Stimulated activated CD8-positive, alpha-beta memory T cell treated with anti-CD3 and anti-CD28 coated beads, Interleukin-7, amount 100 ng/mL, for 4 hours (primary cell): Measurements from ENCODE around the gene SLC31A1.

ENCODE experiments used
- DNase-seq, 2 donors: peaks; one replicate each; pipeline ENCODE4 v3.0.0-alpha.2; 2020; ENCODE audit warnings: low read depth in 2 of 2

SLC31A1 gene

GRCh38 chr9:113302792-113303418, 81.6 kb downstream of the SLC31A1 start, which contains the start of gene RNF183:
Gene RNF183 (minus strand): TSS chr9:113303376. CDS start chr9:113298184, 5,192 bp downstream.
- DNase-seq: no peak

- DNase-seq: no peak
Observed at GRCh38 chr9:113306566-113306965, 85.2 kb downstream of the SLC31A1 start.

- no peak for DNase-seq
Observed at GRCh38 chr9:113307396-113307975, 86.1 kb downstream of the SLC31A1 start.

- DNase-seq: no peak
Observed at GRCh38 chr9:113309204-113309813, 88.0 kb downstream of the SLC31A1 start.

GRCh38 chr9:113310538-113310937, 89.2 kb downstream of the SLC31A1 start:
- DNase-seq: no peak

GRCh38 chr9:113311961-113312360, 90.6 kb downstream of the SLC31A1 start:
- DNase-seq: no peak

GRCh38 chr9:113313261-113313660, 91.9 kb downstream of the SLC31A1 start:
- no peak for DNase-seq
